NCI-H460 (cell line): ENCODE measurements around the gene UMPS. TPM values are rescaled to one million over a fixed set of nuclear protein-coding genes. Genes with fewer than 3 reads are reported as not detected.
"Not testable (repeated sequence)": the region's sequence is repeated elsewhere in the genome, so short reads cannot be mapped to it uniquely, and the experiment has no call there.

ENCODE experiments used
- DNase-seq: peaks from one replicate; pipeline ENCODE4 v3.0.0-alpha.2; 2016; ENCODE audit warnings: low read depth; ENCODE audit errors: extremely low read depth
- total RNA-seq: library from RNA; depleted of rRNA; stranded (reverse); fragments of >200 nt; shearing (Covaris generic); gene quantifications from 2 replicates; pipeline ENCODE4 v1.2.3, GENCODE V29; 2014

UMPS gene
- total RNA-seq, 1 experiment from 2014 or later = 23.3 TPM

GRCh38 chr3:124776856-124777255 is 46.6 kb downstream of the UMPS start:
- no peak for DNase-seq

GRCh38 chr3:124777762-124778470 is 47.7 kb downstream of the UMPS start:
- no peak for DNase-seq

- DNase-seq = no peak
Measured at GRCh38 chr3:124779116-124779515, 48.9 kb downstream of the UMPS start.

- no peak for DNase-seq
Measured at GRCh38 chr3:124779751-124780191, 49.5 kb downstream of the UMPS start.

- no peak for DNase-seq
Measured at GRCh38 chr3:124780356-124780755, 50.1 kb downstream of the UMPS start.

GRCh38 chr3:124780761-124781475 is 50.7 kb downstream of the UMPS start:
- no peak for DNase-seq

GRCh38 chr3:124781476-124782376 is 51.5 kb downstream of the UMPS start:
- DNase-seq = no peak

- DNase-seq = not testable (repeated sequence)
Measured at GRCh38 chr3:124782377-124782712, 52.1 kb downstream of the UMPS start.

GRCh38 chr3:124783696-124784095 is 53.4 kb downstream of the UMPS start:
- no peak for DNase-seq

- no peak for DNase-seq
Measured at GRCh38 chr3:124784686-124785382, 54.6 kb downstream of the UMPS start.

GRCh38 chr3:124785973-124786372 is 55.7 kb downstream of the UMPS start:
- no peak for DNase-seq

GRCh38 chr3:124786511-124787241 is 56.4 kb downstream of the UMPS start:
- peak; percentile 22 for DNase-seq

GRCh38 chr3:124787476-124788195 is 57.4 kb downstream of the UMPS start:
- no peak for DNase-seq

GRCh38 chr3:124788254-124788745 is 58.0 kb downstream of the UMPS start:
- no peak for DNase-seq

GRCh38 chr3:124789103-124789502 is 58.9 kb downstream of the UMPS start:
- DNase-seq = not testable (repeated sequence)

- no peak for DNase-seq
Measured at GRCh38 chr3:124791142-124791541, 60.9 kb downstream of the UMPS start.

GRCh38 chr3:124791639-124792151 is 61.4 kb downstream of the UMPS start:
- DNase-seq = no peak

- DNase-seq = no peak
Measured at GRCh38 chr3:124792341-124793040, 62.2 kb downstream of the UMPS start.
